HCT116 (cell line): Measurements from ENCODE around the gene AP1M1. TPM values are rescaled to one million over a fixed set of nuclear protein-coding genes. Genes with fewer than 3 reads are reported as not detected.

ENCODE experiments used
- ATAC-seq: fragments of 200-7000 bp; cut with Tn5 transposase; 2 replicates; pipeline ENCODE4 v1.9.1; 2020; ENCODE audit warnings: mild to moderate bottlenecking, moderate library complexity
- BruUV-seq: library from RNA; stranded (reverse); fragments of 400-500 nt; replicated peaks from 2 replicates; lab custom pipeline; 2021; lab: Mats Ljungman, UMichigan
- CTCF ChIA-PET: fragments of 300-600 bp; sonication (Branson Sonifier 250); formaldehyde crosslinking; loops from one replicate; lab custom pipeline; 2021; ENCODE audit warnings: antibody characterized with exemption; lab: Charles Lee
- POLR2A ChIA-PET: fragments of 300-600, 350-600 bp; sonication (Branson Sonifier 250); formaldehyde crosslinking; loops from one replicate; lab custom pipeline; 2021; ENCODE audit warnings: antibody characterized with exemption; lab: Charles Lee
- RAD21 ChIA-PET, 2 experiments: fragments of 300-600 bp; sonication (Branson Sonifier 250); formaldehyde crosslinking; loops; one replicate each; lab custom pipeline; 2023; ENCODE audit warnings: low total read pairs in 2 of 2; ENCODE audit not compliant: uncharacterized antibody in 2 of 2, unreplicated experiment in 2 of 2, low non-redundant PET in 1 of 2; lab: Charles Lee
- DNase-seq: peaks from one replicate; pipeline ENCODE4 v3.0.0-alpha.2; 2010; ENCODE audit warnings: low read depth, low spot score
- H2AFZ ChIP-seq: fragments of 200-600 bp; shearing (Covaris generic), sonication (generic); 2 replicates; pipeline ENCODE4 v1.6.1; 2017; ENCODE audit warnings: low read depth, mixed run types, mixed read lengths, antibody characterized with exemption, low read length; ENCODE audit not compliant: poor library complexity, severe bottlenecking
- H3K27ac ChIP-seq: 2 replicates; pipeline ENCODE4 v1.5.1; 2012; ENCODE audit warnings: low read depth, low read length
- H3K27me3 ChIP-seq: fragments of 200-600 bp; sonication (generic); 2 replicates; pipeline ENCODE4 v1.6.1; 2016; ENCODE audit warnings: mixed run types, low read length, mixed read lengths; ENCODE audit not compliant: insufficient read depth
- H3K36me3 ChIP-seq, 2 experiments: fragments of 200-500 bp in 1 of 2; fragments of 200-600 bp in 1 of 2; sonication (Bioruptor generic) in 1 of 2; sonication (generic) in 1 of 2; 2 replicates each; pipeline versions ENCODE4 v1.5.1 to v1.6.1; 2014 to 2016; ENCODE audit warnings: low read length in 2 of 2, inconsistent platforms in 1 of 2, mixed read lengths in 1 of 2, mixed run types in 1 of 2; ENCODE audit not compliant: insufficient read depth in 2 of 2, control insufficient read depth in 1 of 2
- H3K4me1 ChIP-seq, 2 experiments: fragments of 200-600 bp in 1 of 2; sonication (generic) in 1 of 2; 2 replicates each; pipeline versions ENCODE4 v1.5.1 to v1.6.1; 2012 to 2017; ENCODE audit warnings: low read length in 2 of 2, inconsistent platforms in 1 of 2, mild to moderate bottlenecking in 1 of 2, mixed read lengths in 1 of 2, mixed run types in 1 of 2, moderate library complexity in 1 of 2; ENCODE audit not compliant: insufficient read depth in 2 of 2, control insufficient read depth in 1 of 2
- H3K4me2 ChIP-seq: fragments of 200-600 bp; sonication (generic); 2 replicates; pipeline ENCODE4 v1.6.1; 2017; ENCODE audit warnings: mixed run types, low read length, mixed read lengths
- H3K4me3 ChIP-seq, 2 experiments: fragments of 200-600 bp in 1 of 2; sonication (generic) in 1 of 2; replicated peaks in 1 of 2; 2 replicates each; pipeline ENCODE4 v1.5.1; 2011 to 2016; ENCODE audit warnings: low read length in 2 of 2, control low read depth in 1 of 2, low read depth in 1 of 2, mild to moderate bottlenecking in 1 of 2, mixed read lengths in 1 of 2, mixed run types in 1 of 2
- H3K79me2 ChIP-seq: fragments of 200-600 bp; sonication (generic); 2 replicates; pipeline ENCODE4 v1.6.1; 2017; ENCODE audit warnings: mild to moderate bottlenecking, mixed run types, low read length, moderate library complexity, mixed read lengths; ENCODE audit not compliant: insufficient read depth
- H3K9ac ChIP-seq: fragments of 200-600 bp; sonication (generic); 2 replicates; pipeline ENCODE4 v1.6.1; 2016; ENCODE audit warnings: low read length, mixed read lengths
- H3K9me2 ChIP-seq: fragments of 200-600 bp; sonication (generic), shearing (Covaris generic); 2 replicates; pipeline ENCODE4 v1.6.1; 2017; ENCODE audit warnings: mixed run types, mild to moderate bottlenecking, moderate library complexity; ENCODE audit not compliant: insufficient read depth
- H3K9me3 ChIP-seq, 2 experiments: fragments of 200-500 bp in 1 of 2; fragments of 200-600 bp in 1 of 2; sonication (Bioruptor generic) in 1 of 2; sonication (generic) in 1 of 2; 2 replicates each; pipeline ENCODE4 v1.6.1; 2014 to 2017; ENCODE audit warnings: low read length in 2 of 2, mixed read lengths in 2 of 2, inconsistent platforms in 1 of 2, low read depth in 1 of 2, mild to moderate bottlenecking in 1 of 2, mixed run types in 1 of 2, moderate library complexity in 1 of 2; ENCODE audit not compliant: control insufficient read depth in 1 of 2, insufficient read depth in 1 of 2
- H4K20me1 ChIP-seq: fragments of 200-600 bp; sonication (generic), shearing (Covaris generic); 2 replicates; pipeline ENCODE4 v1.6.1; 2017; ENCODE audit warnings: mixed run types, mild to moderate bottlenecking, moderate library complexity; ENCODE audit not compliant: insufficient read depth
- ELF1 ChIP-seq: IDR thresholded peaks from 2 replicates; pipeline ENCODE4 v1.6.1; 2012; ENCODE audit warnings: low read depth, borderline replicate concordance
- EZH2phosphoT487 ChIP-seq: fragments of 200-600 bp; IDR thresholded peaks from 2 replicates; pipeline ENCODE4 v1.6.1; 2018; ENCODE audit warnings: antibody characterized with exemption, borderline replicate concordance
- RAD21 ChIP-seq: IDR thresholded peaks from 2 replicates; pipeline ENCODE4 v1.6.1; 2012; ENCODE audit warnings: low read depth, mild to moderate bottlenecking
- TCF7L2 ChIP-seq: IDR thresholded peaks from 2 replicates; pipeline ENCODE4 v1.7.0; 2011; ENCODE audit warnings: borderline replicate concordance, inconsistent platforms; ENCODE audit not compliant: insufficient read depth, insufficient read length; ENCODE audit errors: extremely low read depth
- intact Hi-C: fragments of 100-400 bp; cut with micrococcal nuclease; formaldehyde crosslinking; loops from 2 replicates; pipeline ENCODE4 v1.10.0; 2022
- total RNA-seq: library from RNA; stranded (reverse); gene quantifications from one replicate; pipeline ENCODE4 v1.2.1, GENCODE V29; 2021; ENCODE audit not compliant: unreplicated experiment
- TF ChIP-seq, protein P1 (sequence below): IDR thresholded peaks from 2 replicates; pipeline ENCODE4 v1.6.1; 2012; ENCODE audit warnings: low read depth

AP1M1 gene
- total RNA-seq, 1 experiment from 2014 or later: 50.0 TPM

DNA sequence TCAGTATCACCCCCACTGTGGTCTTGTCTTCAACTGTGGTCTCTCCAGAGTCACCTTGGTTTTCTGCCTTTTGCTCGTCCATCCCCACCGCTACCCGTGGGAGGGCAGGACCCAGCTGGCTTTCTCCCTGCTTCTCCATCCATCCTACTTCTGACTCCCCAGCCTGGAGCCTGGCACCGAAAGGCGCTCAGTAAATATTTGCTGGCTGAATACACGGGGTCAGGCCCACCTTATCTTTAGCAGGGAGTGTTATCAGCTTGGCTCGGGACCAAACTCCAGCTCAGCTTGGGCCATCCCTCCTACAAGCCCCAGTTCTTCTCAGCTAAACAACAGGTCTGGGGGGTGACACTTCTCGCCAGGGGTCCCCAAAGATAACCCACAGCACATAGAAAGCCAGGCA, 64.9 kb downstream of the AP1M1 start:
- RAD21 ChIA-PET: no interaction called here
- H3K4me1 ChIP-seq: no peaks in the 10 kb centered on the region
- H3K9me2 ChIP-seq: no peaks in the 10 kb centered on the region
- intact Hi-C loops: no loop called here
- no peak for TF ChIP-seq TCF7L2
- TF ChIP-seq RAD21: no peak
- TF ChIP-seq ELF1: no peak
- no peak for TF ChIP-seq EZH2phosphoT487
- TF ChIP-seq, protein P1, sequence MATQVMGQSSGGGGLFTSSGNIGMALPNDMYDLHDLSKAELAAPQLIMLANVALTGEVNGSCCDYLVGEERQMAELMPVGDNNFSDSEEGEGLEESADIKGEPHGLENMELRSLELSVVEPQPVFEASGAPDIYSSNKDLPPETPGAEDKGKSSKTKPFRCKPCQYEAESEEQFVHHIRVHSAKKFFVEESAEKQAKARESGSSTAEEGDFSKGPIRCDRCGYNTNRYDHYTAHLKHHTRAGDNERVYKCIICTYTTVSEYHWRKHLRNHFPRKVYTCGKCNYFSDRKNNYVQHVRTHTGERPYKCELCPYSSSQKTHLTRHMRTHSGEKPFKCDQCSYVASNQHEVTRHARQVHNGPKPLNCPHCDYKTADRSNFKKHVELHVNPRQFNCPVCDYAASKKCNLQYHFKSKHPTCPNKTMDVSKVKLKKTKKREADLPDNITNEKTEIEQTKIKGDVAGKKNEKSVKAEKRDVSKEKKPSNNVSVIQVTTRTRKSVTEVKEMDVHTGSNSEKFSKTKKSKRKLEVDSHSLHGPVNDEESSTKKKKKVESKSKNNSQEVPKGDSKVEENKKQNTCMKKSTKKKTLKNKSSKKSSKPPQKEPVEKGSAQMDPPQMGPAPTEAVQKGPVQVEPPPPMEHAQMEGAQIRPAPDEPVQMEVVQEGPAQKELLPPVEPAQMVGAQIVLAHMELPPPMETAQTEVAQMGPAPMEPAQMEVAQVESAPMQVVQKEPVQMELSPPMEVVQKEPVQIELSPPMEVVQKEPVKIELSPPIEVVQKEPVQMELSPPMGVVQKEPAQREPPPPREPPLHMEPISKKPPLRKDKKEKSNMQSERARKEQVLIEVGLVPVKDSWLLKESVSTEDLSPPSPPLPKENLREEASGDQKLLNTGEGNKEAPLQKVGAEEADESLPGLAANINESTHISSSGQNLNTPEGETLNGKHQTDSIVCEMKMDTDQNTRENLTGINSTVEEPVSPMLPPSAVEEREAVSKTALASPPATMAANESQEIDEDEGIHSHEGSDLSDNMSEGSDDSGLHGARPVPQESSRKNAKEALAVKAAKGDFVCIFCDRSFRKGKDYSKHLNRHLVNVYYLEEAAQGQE: no peak
- TF ChIP-seq, all 23 proteins: peak for 0
- no peak overlapping the region for H2AFZ ChIP-seq
- no peak overlapping the region for H3K27ac ChIP-seq
- ATAC-seq (no peak), DNase-seq (no peak)
- CTCF ChIA-PET: no interaction called here
- no peak overlapping the region for H3K9ac ChIP-seq
- H3K9me3 ChIP-seq: no peaks in the 10 kb centered on the region
- H3K27me3 ChIP-seq: no peaks in the 10 kb centered on the region
- H3K79me2 ChIP-seq: no peaks in the 10 kb centered on the region
- no peak overlapping the region for H3K4me3 ChIP-seq
- H3K36me3 ChIP-seq: no peaks in the 10 kb centered on the region
- POLR2A ChIA-PET: interaction anchor here (0.8 kb wide), 1 partner anchor 66 kb away, joined by 3 read pairs; no protein-coding TSS in a partner anchor
- no TSS peak for BruUV-seq
- H3K4me2 ChIP-seq: no peak overlapping the region
- no peaks in the 10 kb centered on the region for H4K20me1 ChIP-seq
